MG63 (cell line): Measurements from ENCODE around the gene TXNDC2. TPM values are rescaled to one million over a fixed set of nuclear protein-coding genes. Genes with fewer than 3 reads are reported as not detected.
"Not testable (repeated sequence)": the region's sequence is repeated elsewhere in the genome, so short reads cannot be mapped to it uniquely, and the experiment has no call there.

Experiments
- DNase-seq: peaks from one replicate; pipeline ENCODE4 v3.0.0-alpha.2; 2020
- H3K27me3 ChIP-seq: fragments of 250-450 bp; sonication (Bioruptor Pico); 2 replicates; pipeline ENCODE4 v1.5.1; 2020; ENCODE audit warnings: mild to moderate bottlenecking, moderate library complexity
- H3K36me3 ChIP-seq: fragments of 250-450 bp; sonication (Bioruptor Pico); 2 replicates; pipeline ENCODE4 v1.5.1; 2020; ENCODE audit warnings: mild to moderate bottlenecking, moderate library complexity
- H3K4me3 ChIP-seq: fragments of 250-450 bp; sonication (Bioruptor Pico); 2 replicates; pipeline ENCODE4 v1.5.1; 2020; ENCODE audit warnings: mild to moderate bottlenecking, moderate library complexity
- H3K9me3 ChIP-seq: fragments of 250-450 bp; sonication (Bioruptor Pico); 2 replicates; pipeline ENCODE4 v1.5.1; 2020; ENCODE audit warnings: mild to moderate bottlenecking, moderate library complexity
- total RNA-seq: library from RNA; depleted of rRNA; stranded (reverse); fragments of >200 nt; shearing (Covaris generic); gene quantifications from 2 replicates; pipeline ENCODE4 v1.2.3, GENCODE V29; 2014; ENCODE audit warnings: low replicate concordance

TXNDC2 gene
- total RNA-seq, 1 experiment from 2014 or later, result 0.33 TPM

GRCh38 chr18:9871244-9871746, 14.5 kb upstream of the TXNDC2 start:
- no peak for DNase-seq
- no peak overlapping the region for H3K4me3 ChIP-seq
- no peaks in the 10 kb centered on the region for H3K36me3 ChIP-seq
- H3K27me3 ChIP-seq, result no peaks in the 10 kb centered on the region
- H3K9me3 ChIP-seq, result no peaks in the 10 kb centered on the region; the same call in 1 of the 2 replicates

GRCh38 chr18:9872823-9873222, 12.9 kb upstream of the TXNDC2 start:
- no peak for DNase-seq
- Histone ChIP-seq H3K9me3 (no peaks in the 10 kb centered on the region), H3K4me3 (no peak overlapping the region), H3K36me3 (no peaks in the 10 kb centered on the region), H3K27me3 (no peaks in the 10 kb centered on the region)

DNA sequence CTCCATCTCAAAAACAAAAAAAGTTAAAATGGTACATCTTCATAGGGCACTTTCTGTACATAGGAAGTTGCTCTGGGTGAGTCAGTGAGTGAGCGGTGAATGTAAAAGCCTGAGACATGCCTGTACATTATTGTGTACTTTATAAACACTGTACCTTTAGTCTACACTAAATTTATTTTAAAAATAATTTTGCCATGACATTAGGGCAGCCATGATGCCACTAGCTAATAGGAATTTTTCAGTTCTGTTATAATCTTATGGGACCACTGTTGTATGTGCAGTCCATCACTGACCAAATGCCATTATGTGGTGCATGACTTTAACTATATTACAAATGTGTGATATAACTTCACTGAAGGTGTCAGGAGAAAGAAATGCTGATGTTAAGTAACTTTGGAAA, 11.0 kb upstream of the TXNDC2 start:
- no peaks in the 10 kb centered on the region for H3K36me3 ChIP-seq
- no peaks in the 10 kb centered on the region for H3K9me3 ChIP-seq
- H3K27me3 ChIP-seq, result no peaks in the 10 kb centered on the region
- no peak for DNase-seq
- no peak overlapping the region for H3K4me3 ChIP-seq

DNA sequence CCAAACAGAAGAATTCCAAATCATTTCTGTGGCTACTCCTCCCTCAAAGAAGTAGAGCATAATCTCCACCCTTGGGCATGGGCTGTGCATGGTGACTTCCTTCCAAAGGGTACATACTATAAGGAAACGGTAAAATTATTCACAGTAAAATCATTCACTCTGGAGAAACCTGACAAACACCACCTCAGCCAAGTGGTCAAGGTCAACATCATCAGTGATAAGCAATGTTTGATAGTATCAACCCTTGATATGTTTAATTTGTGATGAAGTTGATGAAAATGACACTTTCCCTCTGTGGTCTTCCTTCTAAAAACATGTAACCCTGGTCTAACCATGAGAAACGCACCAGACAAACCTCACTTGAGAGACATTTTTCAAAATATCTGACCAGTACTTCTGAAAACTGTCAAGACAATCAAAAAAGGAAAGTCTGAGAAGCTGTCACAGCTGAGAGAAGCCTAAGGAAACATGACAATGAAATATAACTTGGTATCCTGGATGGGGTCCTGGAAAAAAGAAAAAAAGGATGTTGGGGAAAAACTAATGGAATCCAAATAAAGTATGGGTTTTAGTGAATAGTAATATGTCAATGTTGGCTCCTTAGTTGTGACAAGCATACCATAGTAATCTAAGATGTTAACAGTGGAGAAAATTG, 9.4 kb upstream of the TXNDC2 start:
- Histone ChIP-seq H3K4me3 (no peak overlapping the region), H3K36me3 (no peaks in the 10 kb centered on the region), H3K27me3 (no peaks in the 10 kb centered on the region), H3K9me3 (no peaks in the 10 kb centered on the region)
- DNase-seq, result no peak

- no peak for DNase-seq
- Histone ChIP-seq H3K27me3 (no peaks in the 10 kb centered on the region), H3K36me3 (no peaks in the 10 kb centered on the region), H3K4me3 (no peak overlapping the region), H3K9me3 (no peaks in the 10 kb centered on the region)
Measured at GRCh38 chr18:9876867-9877654, 8.7 kb upstream of the TXNDC2 start.

DNA sequence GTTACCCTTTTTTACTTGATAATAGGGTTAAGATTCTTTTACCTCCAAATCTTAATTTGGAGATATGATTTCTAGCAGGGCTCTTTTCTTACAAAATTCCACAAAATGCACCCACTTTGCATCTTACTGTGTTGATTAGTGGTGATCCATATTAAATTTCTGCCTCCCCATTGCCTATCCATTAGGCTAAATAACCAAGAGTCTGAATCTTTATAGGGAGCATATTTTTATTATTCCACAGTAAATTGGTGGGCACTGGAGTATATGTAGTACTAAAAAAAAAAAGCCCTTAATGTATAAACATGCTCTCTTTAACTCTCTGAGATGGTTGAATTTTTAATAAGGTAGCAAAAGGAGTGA, 8.1 kb upstream of the TXNDC2 start:
- Histone ChIP-seq H3K4me3 (no peak overlapping the region), H3K9me3 (no peaks in the 10 kb centered on the region), H3K36me3 (no peaks in the 10 kb centered on the region), H3K27me3 (no peaks in the 10 kb centered on the region)
- DNase-seq, result no peak

DNA sequence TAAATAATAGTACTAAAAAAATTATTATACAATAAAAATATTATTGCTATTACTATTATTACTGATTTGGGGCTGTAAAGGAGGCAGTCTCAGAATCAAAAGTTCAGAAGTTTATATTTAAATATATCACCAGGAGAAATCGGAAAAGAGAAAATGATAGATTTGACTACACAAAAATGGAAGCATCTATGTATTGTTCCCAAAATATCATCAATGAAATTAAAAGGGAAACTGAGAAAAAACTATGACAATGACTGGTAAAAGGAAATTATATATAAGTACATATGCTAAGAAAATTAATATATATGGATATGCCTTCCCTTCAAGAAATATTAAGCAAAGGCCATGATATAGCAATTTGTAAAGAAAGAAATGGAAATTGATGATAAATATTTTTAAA, 7.7 kb upstream of the TXNDC2 start:
- Histone ChIP-seq H3K27me3 (no peaks in the 10 kb centered on the region), H3K9me3 (no peaks in the 10 kb centered on the region), H3K4me3 (no peak overlapping the region), H3K36me3 (no peaks in the 10 kb centered on the region)
- no peak for DNase-seq

GRCh38 chr18:9878783-9879242, 7.0 kb upstream of the TXNDC2 start:
- no peaks in the 10 kb centered on the region for H3K36me3 ChIP-seq
- H3K4me3 ChIP-seq, result no peak overlapping the region
- no peak for DNase-seq
- no peaks in the 10 kb centered on the region for H3K9me3 ChIP-seq
- H3K27me3 ChIP-seq, result no peaks in the 10 kb centered on the region

DNA sequence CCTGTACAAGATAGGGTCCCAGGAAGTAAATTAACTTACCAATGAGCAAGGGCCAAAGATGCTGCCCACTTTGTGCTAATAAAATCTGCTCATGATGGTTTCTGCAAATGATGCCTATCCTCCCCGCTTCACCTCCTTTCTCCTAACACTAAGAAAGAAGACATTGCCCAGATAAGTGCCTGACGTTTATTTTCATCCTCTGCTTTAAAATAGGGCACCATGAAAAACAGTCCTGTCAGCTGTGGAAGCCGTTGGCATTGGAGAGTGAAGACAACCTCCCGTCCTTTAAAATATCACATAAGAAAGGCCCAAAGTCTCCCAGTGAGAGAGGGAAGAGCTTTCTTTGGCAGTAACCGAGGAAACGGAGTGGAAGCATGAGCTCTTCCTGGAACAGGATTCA, 1.7 kb upstream of the TXNDC2 start:
- Histone ChIP-seq H3K27me3 (no peaks in the 10 kb centered on the region), H3K36me3 (no peaks in the 10 kb centered on the region), H3K4me3 (no peak overlapping the region), H3K9me3 (no peaks in the 10 kb centered on the region)
- DNase-seq, result no peak

DNA sequence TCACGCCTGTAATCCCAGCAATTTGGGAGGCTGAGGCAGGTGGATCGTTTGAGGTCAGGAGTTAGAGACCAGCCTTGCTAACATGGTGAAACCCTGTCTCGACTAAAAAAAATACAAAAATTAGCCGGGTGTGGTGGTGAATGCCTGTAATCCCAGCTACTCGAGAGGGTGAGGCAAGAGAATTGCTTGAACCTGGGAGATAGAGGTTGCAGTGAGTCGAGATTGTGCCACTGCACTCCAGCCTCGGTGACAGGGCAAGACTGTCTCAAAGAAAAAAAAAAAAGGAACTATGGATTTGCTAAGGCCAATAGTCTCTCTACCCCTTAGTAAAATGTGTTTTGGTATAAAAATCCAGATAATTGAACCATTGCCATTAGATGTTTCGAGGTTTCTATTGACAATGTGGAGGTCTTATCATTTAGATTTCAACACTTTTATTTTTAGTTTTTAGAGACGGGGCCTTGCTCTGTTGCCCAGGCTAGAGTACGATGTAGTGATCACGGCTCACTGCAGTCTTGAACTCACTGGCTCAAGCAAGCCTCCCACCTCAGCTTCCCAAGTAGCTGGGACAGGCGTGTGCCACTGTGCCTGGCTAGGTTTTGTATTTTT, 1.1 kb upstream of the TXNDC2 start:
- H3K4me3 ChIP-seq, result no peak overlapping the region
- no peak for DNase-seq
- no peaks in the 10 kb centered on the region for H3K36me3 ChIP-seq
- H3K9me3 ChIP-seq, result no peaks in the 10 kb centered on the region
- H3K27me3 ChIP-seq, result no peaks in the 10 kb centered on the region

DNA sequence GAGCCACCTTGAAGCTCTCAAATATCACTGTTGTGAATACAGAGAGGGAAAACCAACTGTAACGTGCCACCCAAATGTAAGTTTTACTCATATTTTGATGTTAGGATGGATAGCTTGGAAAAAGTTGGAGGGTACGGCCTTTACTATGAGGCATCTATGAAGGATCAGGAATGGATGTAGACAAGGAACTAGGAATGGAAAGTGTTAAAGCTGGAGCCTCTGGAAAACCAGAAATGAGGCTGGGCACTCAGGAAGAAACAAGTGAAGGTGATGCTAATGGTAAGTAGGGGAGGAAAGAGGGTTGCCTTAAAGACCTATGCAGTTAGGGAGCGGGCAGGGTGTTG, 204 bp downstream of the TXNDC2 start:
- Histone ChIP-seq H3K9me3 (no peaks in the 10 kb centered on the region), H3K4me3 (no peak overlapping the region), H3K27me3 (no peaks in the 10 kb centered on the region), H3K36me3 (no peaks in the 10 kb centered on the region)
- no peak for DNase-seq

- Histone ChIP-seq H3K4me3 (no peak overlapping the region), H3K36me3 (no peaks in the 10 kb centered on the region), H3K27me3 (no peaks in the 10 kb centered on the region), H3K9me3 (no peaks in the 10 kb centered on the region)
- DNase-seq, result no peak
Measured at GRCh38 chr18:9887992-9888391, 2.2 kb downstream of the TXNDC2 start.

DNA sequence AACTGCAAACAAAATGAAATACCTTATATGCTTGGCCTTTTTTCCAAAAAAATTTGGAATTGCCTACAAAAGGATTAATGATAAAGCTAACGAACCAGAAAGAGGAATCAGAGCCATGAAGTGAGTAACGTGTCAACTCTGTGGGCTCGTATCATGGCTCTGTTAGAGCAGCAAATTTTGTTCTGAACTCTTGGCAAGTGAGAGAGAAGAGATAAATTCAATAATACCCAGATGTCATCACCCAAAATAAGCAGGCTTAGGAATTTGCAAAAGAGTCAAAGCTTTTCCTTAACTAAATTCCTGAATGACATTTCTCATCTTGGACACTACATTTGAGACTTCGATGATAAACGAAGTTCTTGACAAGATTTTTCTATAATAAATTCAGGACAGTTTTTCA, 4.4 kb downstream of the TXNDC2 start:
- DNase-seq, result no peak
- H3K36me3 ChIP-seq, result no peaks in the 10 kb centered on the region
- no peaks in the 10 kb centered on the region for H3K27me3 ChIP-seq
- H3K9me3 ChIP-seq, result no peaks in the 10 kb centered on the region
- H3K4me3 ChIP-seq, result no peak overlapping the region

DNA sequence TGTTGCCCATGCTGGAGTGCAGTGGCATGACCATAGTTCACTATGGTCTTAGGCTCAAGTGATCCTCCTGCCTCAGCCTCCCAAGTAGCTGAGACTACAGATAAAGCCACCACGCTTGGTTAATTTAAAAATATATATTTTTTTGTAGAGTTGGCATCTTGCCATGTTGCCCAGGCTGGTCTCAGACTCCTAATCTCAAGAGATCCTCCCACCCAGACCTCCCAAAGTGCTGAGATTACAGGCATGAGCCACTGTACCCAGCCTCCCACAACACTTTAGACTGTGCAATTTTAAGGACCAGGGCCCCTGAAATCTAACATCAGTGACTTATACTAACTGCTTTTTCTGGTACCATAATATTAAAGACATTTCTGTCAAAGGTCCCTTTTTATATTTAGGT, 5.2 kb downstream of the TXNDC2 start:
- H3K36me3 ChIP-seq, result no peaks in the 10 kb centered on the region
- DNase-seq, result no peak
- H3K27me3 ChIP-seq, result no peaks in the 10 kb centered on the region
- no peaks in the 10 kb centered on the region for H3K9me3 ChIP-seq
- H3K4me3 ChIP-seq, result no peak overlapping the region

- H3K36me3 ChIP-seq, H3K4me3 ChIP-seq, H3K9me3 ChIP-seq, H3K27me3 ChIP-seq: not testable (repeated sequence)
- peak; percentile 59 for DNase-seq
Measured at GRCh38 chr18:9891515-9891914, 5.7 kb downstream of the TXNDC2 start.

DNA sequence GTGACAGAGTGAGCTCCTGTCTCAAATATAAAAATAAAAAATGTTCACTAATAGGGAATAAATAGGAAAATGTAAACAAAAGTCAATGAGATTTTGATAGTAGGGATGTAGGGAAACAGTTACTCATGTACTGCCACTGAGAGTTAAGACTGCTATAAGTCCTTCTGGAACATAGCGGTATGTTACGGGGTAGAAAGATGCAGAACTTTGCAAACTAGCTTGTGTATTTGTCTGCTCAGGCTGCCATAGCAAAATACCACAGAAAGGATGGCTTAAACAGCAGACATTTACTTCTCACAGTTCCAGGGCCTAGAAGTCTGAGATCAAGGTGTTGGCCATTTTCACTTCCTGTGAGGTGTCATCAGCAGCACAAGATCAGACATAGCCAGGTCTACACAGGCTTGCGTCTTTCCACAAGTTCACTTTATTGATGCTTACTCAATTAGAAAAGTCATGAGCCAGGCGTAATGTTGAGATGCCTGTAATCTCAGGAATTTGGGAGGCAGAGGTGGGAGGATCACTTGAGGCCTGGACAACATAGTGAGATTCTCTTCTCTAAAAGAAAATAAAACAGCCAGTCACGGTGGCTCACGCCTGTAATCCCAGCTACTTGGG, 8.8 kb downstream of the TXNDC2 start:
- Histone ChIP-seq H3K27me3 (no peaks in the 10 kb centered on the region), H3K4me3 (no peak overlapping the region), H3K36me3 (no peaks in the 10 kb centered on the region), H3K9me3 (no peaks in the 10 kb centered on the region)
- no peak for DNase-seq

DNA sequence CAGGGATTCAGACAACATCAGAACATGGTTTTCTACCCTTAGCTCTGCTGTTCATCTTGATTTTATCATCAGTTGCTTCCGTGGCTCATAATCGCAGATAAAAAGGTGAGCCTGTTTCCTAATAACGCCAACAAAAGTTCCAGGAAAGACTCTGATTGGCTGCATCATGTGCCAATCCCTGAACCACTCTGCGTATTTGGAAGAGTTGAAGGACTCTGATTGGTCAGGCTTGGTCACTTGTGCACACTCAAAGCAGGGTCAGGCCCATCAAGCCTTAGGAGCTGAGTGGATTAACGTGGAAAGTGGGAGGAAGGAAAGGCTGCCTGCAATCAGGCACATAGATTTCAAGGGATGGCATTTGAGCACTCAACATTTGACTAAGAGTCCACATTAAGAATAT, 11.4 kb downstream of the TXNDC2 start:
- no peak overlapping the region for H3K4me3 ChIP-seq
- DNase-seq, result no peak
- H3K36me3 ChIP-seq, result no peaks in the 10 kb centered on the region
- no peaks in the 10 kb centered on the region for H3K9me3 ChIP-seq
- no peaks in the 10 kb centered on the region for H3K27me3 ChIP-seq
